GM19452 (cell line): ENCODE data around the gene GPSM1.

Source experiments
- ATAC-seq: cut with Tn5 transposase; IDR thresholded peaks from one replicate; pipeline ENCODE4 v1.9.1; 2021; ENCODE audit not compliant: unreplicated experiment

Gene GPSM1

GRCh38 chr9:136372561-136373299 is 45.4 kb downstream of the GPSM1 start:
- ATAC-seq: no peak

GRCh38 chr9:136373300-136374182 is 46.2 kb downstream of the GPSM1 start, which contains the start of gene CARD9:
CARD9 (minus strand) TSS chr9:136373669; CDS start chr9:136372078, 1,591 bp downstream.
- no peak for ATAC-seq

- ATAC-seq: no peak
Observed at GRCh38 chr9:136374183-136374575, 46.8 kb downstream of the GPSM1 start.

- no peak for ATAC-seq
Observed at GRCh38 chr9:136375096-136375495, 47.8 kb downstream of the GPSM1 start.

GRCh38 chr9:136376457-136376856 is 49.1 kb downstream of the GPSM1 start:
- no peak for ATAC-seq

- ATAC-seq: no peak
Observed at GRCh38 chr9:136377341-136378169, 50.2 kb downstream of the GPSM1 start.

GRCh38 chr9:136378170-136379002 is 51.0 kb downstream of the GPSM1 start:
- ATAC-seq: no peak

- ATAC-seq: no peak
Observed at GRCh38 chr9:136379003-136379287, 51.6 kb downstream of the GPSM1 start.

- no peak for ATAC-seq
Observed at GRCh38 chr9:136379401-136379800, 52.1 kb downstream of the GPSM1 start.

GRCh38 chr9:136379891-136380290 is 52.6 kb downstream of the GPSM1 start:
- ATAC-seq: no peak

- ATAC-seq: no peak
Observed at GRCh38 chr9:136380381-136380780, 53.0 kb downstream of the GPSM1 start.

GRCh38 chr9:136381311-136381710 is 54.0 kb downstream of the GPSM1 start:
- ATAC-seq: no peak

- ATAC-seq: no peak
Observed at GRCh38 chr9:136381966-136382513, 54.7 kb downstream of the GPSM1 start.

GRCh38 chr9:136383436-136383835 is 56.1 kb downstream of the GPSM1 start:
- ATAC-seq: no peak

GRCh38 chr9:136385015-136385414 is 57.7 kb downstream of the GPSM1 start:
- no peak for ATAC-seq

- ATAC-seq: no peak
Observed at GRCh38 chr9:136386018-136386417, 58.7 kb downstream of the GPSM1 start.

- ATAC-seq: no peak
Observed at GRCh38 chr9:136387217-136387616, 59.9 kb downstream of the GPSM1 start.

- no peak for ATAC-seq
Observed at GRCh38 chr9:136389396-136389795, 62.1 kb downstream of the GPSM1 start.

- no peak for ATAC-seq
Observed at GRCh38 chr9:136391737-136392537, 64.6 kb downstream of the GPSM1 start.
